HG03457 (cell line): Measurements from ENCODE around the gene PRKCA.
"Not testable (repeated sequence)": the region's sequence is repeated elsewhere in the genome, so short reads cannot be mapped to it uniquely, and the experiment has no call there.

Experiments used
- ATAC-seq: cut with Tn5 transposase; IDR thresholded peaks from one replicate; pipeline ENCODE4 v1.9.1; 2021; ENCODE audit warnings: moderate number of reproducible peaks; ENCODE audit not compliant: unreplicated experiment

The PRKCA gene

GRCh38 chr17:66602659-66603384 lies 300.4 kb downstream of the PRKCA start:
- no peak for ATAC-seq

- no peak for ATAC-seq
Measured at GRCh38 chr17:66604376-66604775, 302.0 kb downstream of the PRKCA start.

- no peak for ATAC-seq
Measured at GRCh38 chr17:66605541-66605940, 303.1 kb downstream of the PRKCA start.

DNA sequence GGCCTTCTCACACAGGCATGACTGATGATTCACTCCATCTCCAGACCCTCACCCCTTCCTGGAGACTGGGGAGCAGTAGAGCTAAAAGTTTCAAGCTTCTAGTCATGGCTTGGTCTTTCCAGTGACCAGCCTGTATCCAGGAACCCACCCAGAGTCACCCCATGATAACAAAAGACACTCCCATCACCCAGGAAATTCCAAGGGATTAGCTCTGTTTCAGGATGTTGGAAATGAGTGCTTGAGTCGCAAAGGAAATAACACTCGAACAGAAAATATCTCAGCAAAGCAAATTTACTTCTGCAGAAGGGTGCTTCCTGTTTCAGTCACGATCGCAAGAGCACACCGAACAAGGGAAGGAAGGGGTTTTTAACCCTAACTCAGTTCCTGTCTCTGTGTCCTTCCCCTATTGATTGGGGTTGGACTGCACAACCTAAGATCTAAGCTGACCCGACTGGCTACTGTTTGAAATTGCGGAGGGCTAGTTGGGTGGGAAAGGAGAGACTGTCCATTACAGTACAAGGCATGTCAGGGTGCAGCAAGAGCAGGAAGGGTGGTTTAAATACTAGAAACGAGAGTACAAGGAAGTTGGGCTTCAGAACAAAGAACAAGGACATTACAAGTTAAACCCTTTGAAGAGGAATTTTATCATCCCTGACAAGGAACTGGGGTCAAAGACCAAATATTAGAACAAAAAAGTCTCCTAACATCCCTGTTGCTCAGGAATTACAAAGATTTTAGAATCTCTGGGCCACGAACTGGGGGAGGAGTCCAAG lies 308.1 kb downstream of the PRKCA start:
- no peak for ATAC-seq

DNA sequence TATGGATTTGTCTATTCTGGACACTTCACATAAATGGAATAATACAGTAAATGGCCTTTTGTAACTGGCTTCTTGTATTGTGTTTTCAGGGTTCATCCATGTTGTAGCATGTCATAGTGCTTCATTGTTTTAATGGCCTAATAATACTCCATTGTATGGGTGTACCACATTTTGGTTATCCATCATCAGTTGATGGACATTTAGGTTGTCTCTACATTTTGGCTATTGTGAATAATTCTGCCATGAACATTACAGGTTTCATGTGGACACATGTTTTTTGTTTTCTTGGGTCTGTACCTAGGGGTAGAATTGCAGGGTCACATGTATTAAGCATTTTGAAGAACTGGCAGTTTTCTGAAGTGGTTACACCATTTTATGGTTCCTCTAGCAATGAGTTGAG lies 309.0 kb downstream of the PRKCA start:
- no peak for ATAC-seq

DNA sequence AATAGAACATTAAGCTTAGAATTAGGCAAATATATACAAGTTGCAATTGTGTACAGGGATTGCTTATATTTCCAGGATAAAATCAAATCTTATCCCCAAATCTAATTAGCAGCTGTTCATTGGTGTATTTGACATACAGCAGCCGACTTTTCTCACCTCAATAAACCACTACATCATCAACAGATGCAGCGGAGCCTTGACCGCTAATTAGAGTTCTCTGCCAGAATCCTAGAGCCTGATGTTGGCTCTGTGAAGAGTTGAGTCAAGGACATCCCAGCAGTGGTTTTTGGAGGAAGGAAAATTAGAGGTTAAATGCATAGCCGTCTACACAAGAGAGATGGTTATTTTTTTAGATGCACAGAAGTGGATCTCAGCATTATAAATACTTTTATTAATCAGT lies 310.6 kb downstream of the PRKCA start:
- ATAC-seq: no peak

GRCh38 chr17:66614469-66614868 lies 312.1 kb downstream of the PRKCA start:
- ATAC-seq: no peak

- ATAC-seq: no peak
Measured at GRCh38 chr17:66619206-66619605, 316.8 kb downstream of the PRKCA start.

GRCh38 chr17:66620528-66620927 lies 318.1 kb downstream of the PRKCA start:
- no peak for ATAC-seq

DNA sequence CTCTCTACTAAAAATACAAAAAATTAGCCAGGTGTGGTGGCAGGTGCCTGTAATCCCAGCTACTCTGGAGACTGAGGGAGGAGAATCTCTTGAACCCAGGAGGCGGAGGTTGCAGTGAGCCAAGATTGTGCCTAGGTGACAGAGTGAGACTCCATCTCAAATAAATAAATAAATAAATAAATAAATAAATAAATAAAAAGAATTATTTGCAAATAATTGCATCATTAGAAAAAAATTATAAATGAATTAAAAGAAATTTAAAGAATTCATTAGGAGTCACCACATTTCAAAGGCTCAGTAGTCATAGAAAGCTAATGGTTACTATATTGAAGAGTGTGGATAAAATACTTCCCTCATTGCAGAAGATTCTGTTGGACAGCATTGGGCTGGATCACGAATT lies 322.2 kb downstream of the PRKCA start:
- ATAC-seq: not testable (repeated sequence)

DNA sequence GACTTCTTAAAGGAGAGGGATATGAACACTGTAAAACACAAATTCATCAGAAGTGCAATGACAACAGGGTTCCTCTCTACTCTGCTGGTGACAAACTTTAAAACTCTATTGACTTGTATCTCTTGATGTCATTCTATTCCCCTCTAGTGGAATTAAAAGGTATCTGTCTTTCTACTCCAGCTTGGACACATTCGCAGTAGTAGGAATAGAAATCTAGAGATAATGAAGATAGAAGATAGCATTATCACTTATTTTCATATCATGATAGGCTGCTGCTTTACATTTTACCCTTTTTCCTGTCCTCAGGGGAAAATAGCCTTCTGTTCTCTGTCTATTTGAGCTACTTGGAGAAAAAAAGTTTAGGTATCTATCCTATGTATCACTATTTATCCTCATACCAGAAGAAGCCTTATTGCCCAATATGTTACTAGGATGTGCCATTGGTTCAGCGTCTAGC lies 322.9 kb downstream of the PRKCA start:
- ATAC-seq: no peak

DNA sequence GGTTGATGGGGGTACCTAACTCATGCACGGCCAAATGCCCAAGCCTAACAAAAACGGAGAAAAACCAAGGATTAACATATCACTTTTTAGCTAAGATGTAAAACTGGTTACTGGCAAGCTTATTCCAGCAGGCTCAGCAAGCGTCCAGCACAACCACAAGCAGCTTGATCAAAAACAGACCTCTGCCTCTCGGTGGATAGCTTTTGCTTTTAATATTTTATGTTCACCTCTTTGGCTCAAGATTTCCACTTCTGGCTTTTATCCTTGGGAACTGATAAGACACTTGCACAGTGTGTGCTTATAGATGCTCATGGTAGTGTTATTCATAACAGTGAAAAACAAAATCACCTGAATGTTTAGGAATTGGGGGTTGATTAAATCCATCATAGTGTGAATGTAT lies 325.6 kb downstream of the PRKCA start:
- no peak for ATAC-seq

DNA sequence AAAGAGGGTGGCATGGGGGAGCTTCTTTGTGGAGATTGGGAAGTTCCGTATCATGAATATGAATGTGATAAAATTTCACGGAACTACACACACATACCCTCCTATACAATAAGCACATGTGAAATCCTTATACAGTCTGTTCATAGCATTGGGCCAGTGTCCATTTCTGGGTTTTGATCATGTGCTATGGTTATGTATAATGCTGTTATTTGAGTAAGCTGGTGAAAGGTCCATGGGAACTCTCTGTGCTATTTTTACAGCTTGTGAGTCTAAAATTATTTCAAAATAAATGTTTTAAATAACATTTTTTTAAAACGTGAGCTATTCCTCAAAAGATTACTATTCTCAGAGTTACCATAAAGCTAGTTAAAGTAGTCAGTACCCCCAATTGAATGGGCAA lies 327.3 kb downstream of the PRKCA start:
- ATAC-seq: no peak

- no peak for ATAC-seq
Measured at GRCh38 chr17:66630379-66630778, 328.0 kb downstream of the PRKCA start.

DNA sequence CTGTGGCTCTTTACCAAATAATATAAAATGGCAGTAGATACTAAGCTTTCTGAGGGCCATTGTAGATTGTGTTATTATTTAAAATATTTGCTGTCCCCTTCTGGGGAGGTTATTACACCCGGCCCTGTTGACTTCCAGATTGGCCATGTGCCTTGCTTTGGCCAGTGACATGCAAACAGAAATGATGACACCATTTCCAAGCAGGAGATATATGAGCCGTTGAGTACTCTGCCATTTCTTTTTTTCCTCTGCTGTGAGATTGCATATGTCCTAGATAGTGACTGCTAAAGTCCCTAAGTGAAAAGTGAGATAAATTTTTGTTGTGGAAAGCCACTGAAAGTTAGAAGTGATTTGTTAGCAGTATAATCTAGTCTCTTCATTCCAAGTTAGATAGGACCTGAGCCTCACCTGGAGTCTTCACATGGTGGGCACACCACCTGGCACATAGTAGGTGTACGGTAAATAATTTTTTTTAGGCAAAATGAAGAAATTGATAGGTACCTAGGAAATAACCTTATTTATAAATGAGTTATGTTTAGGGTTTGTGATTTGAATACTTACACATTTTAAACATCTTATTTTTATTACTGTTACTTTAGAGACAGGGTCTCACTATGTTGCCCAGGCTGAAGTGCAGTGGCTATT lies 328.5 kb downstream of the PRKCA start:
- no peak for ATAC-seq

- ATAC-seq: no peak
Measured at GRCh38 chr17:66632731-66633130, 330.3 kb downstream of the PRKCA start.

DNA sequence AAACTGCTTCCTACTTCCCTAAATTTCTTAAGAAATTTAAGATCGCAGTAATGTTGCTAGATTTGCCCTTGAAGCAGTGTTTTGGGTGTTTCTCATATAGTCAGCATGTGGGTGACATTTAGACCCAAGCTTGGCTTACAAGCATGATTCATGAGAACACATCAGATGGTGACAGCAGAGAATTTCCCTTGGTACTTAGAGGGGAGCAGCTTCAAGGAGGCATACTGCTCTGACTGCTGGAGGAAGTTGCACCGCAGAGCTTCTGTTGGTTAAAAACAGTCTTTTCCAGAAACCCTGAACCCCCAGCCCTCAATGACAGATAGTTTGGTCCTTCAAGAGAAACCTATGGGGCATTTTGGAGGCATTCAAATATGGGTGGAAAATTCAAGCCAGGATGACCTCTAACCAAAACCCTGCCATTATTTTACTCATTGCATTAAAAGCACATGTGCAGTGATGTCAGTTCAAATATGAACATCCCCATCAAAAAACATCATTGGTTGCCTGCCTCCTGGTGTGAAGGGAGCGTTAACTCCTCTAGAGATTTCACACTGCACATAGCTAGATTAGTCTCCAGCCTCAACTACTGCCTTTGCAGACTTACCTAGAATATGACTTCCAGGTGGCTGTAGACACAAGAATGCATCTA lies 331.0 kb downstream of the PRKCA start:
- ATAC-seq: no peak

GRCh38 chr17:66634193-66634592 lies 331.8 kb downstream of the PRKCA start:
- ATAC-seq: no peak

DNA sequence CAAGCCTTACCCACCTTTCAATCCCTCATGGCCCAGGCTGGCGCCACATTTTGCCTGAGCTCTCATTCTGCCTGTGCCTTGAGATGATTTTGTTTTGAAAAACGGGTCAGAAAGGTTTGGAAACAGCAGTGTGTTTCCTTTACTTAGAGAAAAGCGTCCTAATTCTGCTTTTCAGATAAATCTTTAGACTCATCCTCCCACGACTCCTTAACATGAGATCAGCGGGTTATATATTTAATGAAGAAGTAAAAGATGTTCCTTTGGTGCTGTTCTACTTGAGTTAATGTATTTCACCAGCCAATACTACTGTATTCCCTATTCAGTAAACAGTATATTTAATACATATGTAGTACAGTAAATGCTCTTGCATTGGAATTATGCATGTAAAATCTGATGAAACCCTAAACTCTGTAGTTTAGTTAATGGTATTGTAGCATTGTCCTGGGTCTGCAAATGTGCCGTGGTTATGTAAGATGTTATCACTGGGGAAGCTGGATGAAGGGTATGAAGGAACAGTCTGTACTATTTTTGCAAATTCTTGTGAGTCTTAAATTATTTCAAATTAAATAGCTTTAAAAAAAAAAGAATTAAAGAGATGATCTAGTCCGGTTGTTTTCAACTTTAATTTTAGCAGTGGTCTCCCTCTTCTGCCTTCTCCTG lies 333.1 kb downstream of the PRKCA start:
- no peak for ATAC-seq

DNA sequence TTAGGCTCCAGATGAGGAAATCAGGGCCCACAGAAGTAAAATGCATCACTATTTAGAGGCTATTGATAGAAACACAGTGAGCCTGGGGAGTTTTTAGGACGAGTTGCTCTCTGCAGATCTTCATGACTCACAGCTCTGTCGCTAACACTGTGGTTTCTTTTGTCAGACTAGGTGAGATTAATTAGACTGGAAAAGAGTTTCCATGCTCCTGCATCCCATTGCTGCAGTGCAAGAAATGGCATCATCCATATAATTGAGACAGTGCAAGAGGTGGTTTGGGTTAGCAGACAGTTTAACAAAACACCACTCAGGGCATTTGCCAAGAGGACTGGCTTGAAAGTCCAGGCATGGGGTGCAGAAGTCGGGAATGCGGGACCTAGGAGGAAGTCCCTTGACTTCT lies 333.7 kb downstream of the PRKCA start:
- ATAC-seq: no peak

DNA sequence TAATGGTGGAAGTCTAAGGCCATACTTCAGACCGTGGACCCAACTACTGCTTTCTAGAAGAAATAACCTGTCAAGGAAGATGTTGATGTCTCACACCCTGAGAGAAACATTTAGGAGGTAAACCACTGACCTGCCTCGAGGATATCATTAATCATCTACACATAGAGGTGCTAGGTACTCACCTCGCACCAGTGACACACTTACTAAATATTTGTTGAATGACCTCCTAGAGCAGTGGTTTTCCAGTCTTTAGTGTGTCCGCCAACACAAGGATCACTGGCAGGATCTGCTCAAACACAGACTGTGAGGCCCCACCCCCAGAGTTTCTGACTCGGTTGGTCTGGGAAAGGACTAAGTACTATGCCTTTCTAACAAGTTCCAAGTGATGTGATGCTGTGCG lies 335.1 kb downstream of the PRKCA start:
- ATAC-seq: no peak
